DND-41 (cell line): ENCODE measurements around the gene AGR3.

Source experiments
- ATAC-seq: fragments of 200-7000 bp; cut with Tn5 transposase; 3 replicates; pipeline ENCODE4 v1.9.1; 2021; ENCODE audit warnings: low read depth; ENCODE audit not compliant: insufficient read depth
- DNase-seq: peaks from one replicate; pipeline ENCODE4 v3.0.0-alpha.2; 2020
- H2AFZ ChIP-seq: 2 replicates; pipeline ENCODE4 v1.6.0; 2012; ENCODE audit warnings: low read depth, low read length
- H3K27ac ChIP-seq: 2 replicates; pipeline ENCODE4 v1.5.1; 2012; ENCODE audit warnings: low read length, inconsistent platforms
- H3K27me3 ChIP-seq: fragments of 200-600 bp; sonication (generic); 2 replicates; pipeline ENCODE4 v1.6.0; 2012; ENCODE audit warnings: low read length, mild to moderate bottlenecking, inconsistent platforms; ENCODE audit not compliant: insufficient read depth, poor library complexity
- H3K36me3 ChIP-seq: 2 replicates; pipeline ENCODE4 v1.5.1; 2012; ENCODE audit warnings: low read length, inconsistent platforms; ENCODE audit not compliant: insufficient read depth
- H3K4me1 ChIP-seq: 2 replicates; pipeline ENCODE4 v1.5.1; 2012; ENCODE audit warnings: mild to moderate bottlenecking, low read length; ENCODE audit not compliant: insufficient read depth
- H3K4me2 ChIP-seq: 2 replicates; pipeline ENCODE4 v1.6.0; 2012; ENCODE audit warnings: mild to moderate bottlenecking, moderate library complexity, low read length, inconsistent platforms; ENCODE audit not compliant: insufficient read depth
- H3K4me3 ChIP-seq, 2 experiments: fragments of 200-600 bp in 1 of 2; shearing (Covaris generic) in 1 of 2; 2 replicates each; pipeline ENCODE4 v1.5.1; 2012 to 2016; ENCODE audit warnings: inconsistent platforms in 2 of 2, low read length in 2 of 2, mild to moderate bottlenecking in 2 of 2, low read depth in 1 of 2, moderate library complexity in 1 of 2
- H3K79me2 ChIP-seq: 2 replicates; pipeline ENCODE4 v1.6.0; 2012; ENCODE audit warnings: low read length, inconsistent platforms; ENCODE audit not compliant: insufficient read depth
- H3K9ac ChIP-seq: 2 replicates; pipeline ENCODE4 v1.6.0; 2012; ENCODE audit warnings: low read depth, mild to moderate bottlenecking, inconsistent platforms, low read length, moderate library complexity
- H3K9me3 ChIP-seq: 2 replicates; pipeline ENCODE4 v1.5.1; 2012; ENCODE audit warnings: low read length, moderate library complexity, mild to moderate bottlenecking, inconsistent platforms; ENCODE audit not compliant: insufficient read depth, severe bottlenecking
- H4K20me1 ChIP-seq: 2 replicates; pipeline ENCODE4 v1.6.0; 2012; ENCODE audit warnings: low read length; ENCODE audit not compliant: insufficient read depth
- CTCF ChIP-seq: IDR thresholded peaks from 2 replicates; pipeline ENCODE4 v1.5.1; 2012; ENCODE audit warnings: borderline replicate concordance, low read length, moderate library complexity, mild to moderate bottlenecking; ENCODE audit not compliant: poor library complexity, severe bottlenecking; ENCODE audit errors: extremely low read depth
- EZH2 ChIP-seq: IDR thresholded peaks from 3 replicates; pipeline ENCODE4 v1.6.1; 2012; ENCODE audit warnings: borderline replicate concordance, low read depth, mild to moderate bottlenecking, moderate library complexity, low read length, inconsistent platforms; ENCODE audit not compliant: severe bottlenecking

AGR3 gene

GRCh38 chr7:16889851-16890415, 8.2 kb upstream of the AGR3 start:
- Histone ChIP-seq H3K4me2 (no peak overlapping the region), H3K4me1 (no peaks in the 10 kb centered on the region), H3K4me3 (no peak overlapping the region), H3K9me3 (no peaks in the 10 kb centered on the region), H3K36me3 (no peaks in the 10 kb centered on the region), H3K27ac (no peak overlapping the region), H3K27me3 (no peaks in the 10 kb centered on the region), H3K79me2 (no peaks in the 10 kb centered on the region), H3K9ac (no peak overlapping the region), H2AFZ (no peak overlapping the region), H4K20me1 (no peaks in the 10 kb centered on the region)
- ATAC-seq (no peak), DNase-seq (no peak)
- TF ChIP-seq EZH2 (no peak), CTCF (no peak)

GRCh38 chr7:16889305-16889704, 7.5 kb upstream of the AGR3 start:
- ATAC-seq, result no peak
- H3K9me3 ChIP-seq, result no peaks in the 10 kb centered on the region
- no peak for DNase-seq

GRCh38 chr7:16883918-16884317, 2.1 kb upstream of the AGR3 start:
- no peak for TF ChIP-seq CTCF
- TF ChIP-seq EZH2, result no peak
- no peaks in the 10 kb centered on the region for H4K20me1 ChIP-seq
- H3K36me3 ChIP-seq, result no peaks in the 10 kb centered on the region
- H3K27ac ChIP-seq, result no peak overlapping the region
- no peak overlapping the region for H2AFZ ChIP-seq
- H3K9me3 ChIP-seq, result no peaks in the 10 kb centered on the region
- H3K4me3 ChIP-seq, result no peak overlapping the region
- H3K4me1 ChIP-seq, result no peaks in the 10 kb centered on the region
- H3K79me2 ChIP-seq, result no peaks in the 10 kb centered on the region
- no peaks in the 10 kb centered on the region for H3K27me3 ChIP-seq
- H3K4me2 ChIP-seq, result no peak overlapping the region
- no peak for ATAC-seq
- no peak overlapping the region for H3K9ac ChIP-seq
- DNase-seq, result no peak

More at GRCh38 chr7:16889305-16889704, 7.5 kb upstream of the AGR3 start:
- TF ChIP-seq EZH2 (no peak), CTCF (no peak)
- Histone ChIP-seq H3K4me3 (no peak overlapping the region), H2AFZ (no peak overlapping the region), H3K79me2 (no peaks in the 10 kb centered on the region), H3K36me3 (no peaks in the 10 kb centered on the region), H3K4me2 (no peak overlapping the region), H3K27me3 (no peaks in the 10 kb centered on the region), H3K4me1 (no peaks in the 10 kb centered on the region), H4K20me1 (no peaks in the 10 kb centered on the region), H3K9ac (no peak overlapping the region), H3K27ac (no peak overlapping the region)

- no peak overlapping the region for H3K4me3 ChIP-seq
- no peak for TF ChIP-seq CTCF
- no peak for TF ChIP-seq EZH2
- ATAC-seq (no peak), DNase-seq (no peak)
- H2AFZ ChIP-seq, result no peak overlapping the region
- H3K4me2 ChIP-seq, result no peak overlapping the region
- no peak overlapping the region for H3K27ac ChIP-seq
- no peaks in the 10 kb centered on the region for H3K4me1 ChIP-seq
- no peaks in the 10 kb centered on the region for H3K36me3 ChIP-seq
- H4K20me1 ChIP-seq, result no peaks in the 10 kb centered on the region
- H3K79me2 ChIP-seq, result no peaks in the 10 kb centered on the region
- no peaks in the 10 kb centered on the region for H3K9me3 ChIP-seq
- H3K27me3 ChIP-seq, result no peaks in the 10 kb centered on the region
- no peak overlapping the region for H3K9ac ChIP-seq
Observed at GRCh38 chr7:16880554-16880953, 1.2 kb downstream of the AGR3 start.
